SK-N-SH treated with all-trans-retinoic acid at 6 μM for 48 hours (cell line): ENCODE results near the gene ZNF831.

Source experiments
- CREB5 ChIP-seq: fragments of 250-450 bp; sonication (Bioruptor Pico); IDR thresholded peaks from 2 replicates; pipeline ENCODE4 v1.5.1; 2020; ENCODE audit warnings: low read depth, mild to moderate bottlenecking, moderate library complexity
- CSRNP3 ChIP-seq: fragments of 250-450 bp; sonication (Bioruptor Pico); IDR thresholded peaks from 2 replicates; pipeline ENCODE4 v1.5.1; 2021; ENCODE audit warnings: mild to moderate bottlenecking, moderate library complexity
- ESRRG ChIP-seq: fragments of 250-450 bp; sonication (Bioruptor Pico); IDR thresholded peaks from 2 replicates; pipeline ENCODE4 v1.6.1; 2021; ENCODE audit warnings: mild to moderate bottlenecking
- GLIS3 ChIP-seq: fragments of 250-450 bp; sonication (Bioruptor Pico); IDR thresholded peaks from 2 replicates; pipeline ENCODE4 v1.5.0; 2020; ENCODE audit warnings: mild to moderate bottlenecking, moderate library complexity
- OSR1 ChIP-seq: fragments of 250-450 bp; sonication (Bioruptor Pico); IDR thresholded peaks from 2 replicates; pipeline ENCODE4 v1.8.0; 2022; ENCODE audit warnings: moderate library complexity, mild to moderate bottlenecking, inconsistent platforms
- POU6F1 ChIP-seq: fragments of 250-450 bp; sonication (Bioruptor Pico); IDR thresholded peaks from 2 replicates; pipeline ENCODE4 v1.8.0; 2021; ENCODE audit warnings: low read depth, mild to moderate bottlenecking, moderate library complexity, borderline replicate concordance
- SNAI2 ChIP-seq: fragments of 250-450 bp; sonication (Bioruptor Pico); IDR thresholded peaks from 2 replicates; pipeline ENCODE4 v1.5.0; 2020; ENCODE audit warnings: mild to moderate bottlenecking, moderate library complexity
- ZC3H10 ChIP-seq: fragments of 250-450 bp; sonication (Bioruptor Pico); IDR thresholded peaks from 2 replicates; pipeline ENCODE4 v1.5.1; 2021; ENCODE audit warnings: mild to moderate bottlenecking, moderate library complexity
- ZFP3 ChIP-seq: fragments of 250-450 bp; sonication (Bioruptor Pico); IDR thresholded peaks from 2 replicates; pipeline ENCODE4 v1.5.0; 2020; ENCODE audit warnings: mild to moderate bottlenecking, moderate library complexity
- ZFP30 ChIP-seq: fragments of 450-650 bp; formaldehyde crosslinking; IDR thresholded peaks from 2 replicates; pipeline ENCODE4 v1.5.0; 2022; ENCODE audit warnings: mild to moderate bottlenecking, moderate library complexity
- ZNF565 ChIP-seq: fragments of 450-650 bp; formaldehyde crosslinking; conservative IDR thresholded peaks from 2 replicates; pipeline ENCODE4 v1.5.0; 2020; ENCODE audit warnings: low read depth, mild to moderate bottlenecking, moderate library complexity
- ZNF70 ChIP-seq: fragments of 450-650 bp; formaldehyde crosslinking; IDR thresholded peaks from 2 replicates; pipeline ENCODE4 v1.5.0; 2020; ENCODE audit warnings: mild to moderate bottlenecking, moderate library complexity

- TF ChIP-seq ZNF565 (no peak), OSR1 (CRISPR knock-in tag) (no peak), ZFP3 (no peak), ZC3H10 (CRISPR knock-in tag) (no peak), CSRNP3 (CRISPR knock-in tag) (no peak), CREB5 (CRISPR knock-in tag) (no peak), ZNF70 (CRISPR knock-in tag) (no peak), ZFP30 (no peak), ESRRG (no peak), POU6F1 (CRISPR knock-in tag) (no peak), SNAI2 (CRISPR knock-in tag) (no peak), GLIS3 (CRISPR knock-in tag) (no peak)
These were observed 50.5 kb downstream of the ZNF831 start for GRCh38 chr20:59214073-59214472.
